Measurements from ENCODE around the gene HMCN1.
A peak's percentile ranks its signal among the peaks of the same experiment; 100 is the strongest.

HMCN1 gene

GRCh38 chr1:186044079-186044685 is 310.0 kb downstream of the HMCN1 start:
- no peak for DNase-seq

GRCh38 chr1:186046437-186047211 is 312.4 kb downstream of the HMCN1 start:
- peak; percentile 74 for DNase-seq

DNA sequence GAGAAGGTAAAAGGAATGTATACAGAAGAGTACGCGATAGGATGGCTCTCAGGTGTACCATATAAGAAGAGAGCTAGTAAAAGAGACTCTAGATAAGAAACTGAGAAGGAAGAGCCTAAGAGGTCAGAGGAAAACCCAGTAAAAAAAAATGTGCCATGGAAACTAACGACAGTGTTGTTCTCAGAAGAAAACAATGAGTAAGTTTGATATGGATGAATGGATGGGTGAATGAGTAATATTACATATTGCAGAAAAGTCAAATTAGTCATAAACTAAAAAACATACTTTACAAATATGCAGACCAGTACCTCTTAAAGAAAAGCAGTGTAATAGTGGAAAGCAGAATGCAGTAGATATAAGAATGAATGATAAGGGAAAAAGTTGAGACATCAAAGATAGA is 316.2 kb downstream of the HMCN1 start:
- DNase-seq: no peak

- no peak for DNase-seq
Measured at GRCh38 chr1:186054003-186054402, 319.8 kb downstream of the HMCN1 start.

DNA sequence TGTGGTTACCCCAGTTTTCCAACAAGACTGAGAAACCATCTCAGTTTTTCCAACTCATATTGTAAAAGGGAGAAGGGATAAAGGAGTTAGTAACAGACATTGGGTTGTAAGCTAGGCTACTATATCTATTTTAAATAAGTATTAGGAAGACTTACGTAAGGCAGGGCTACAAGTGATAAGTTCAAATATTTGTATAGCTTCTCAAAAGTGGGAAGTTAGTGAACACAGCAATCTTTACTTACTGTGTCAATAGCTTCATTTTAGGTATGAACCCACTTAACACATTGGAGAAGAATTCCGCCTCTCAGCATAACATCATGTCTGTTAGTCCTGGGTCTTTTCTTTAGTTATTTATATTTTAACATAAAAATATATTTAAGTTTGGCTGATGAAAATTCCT is 320.7 kb downstream of the HMCN1 start:
- no peak for DNase-seq

DNA sequence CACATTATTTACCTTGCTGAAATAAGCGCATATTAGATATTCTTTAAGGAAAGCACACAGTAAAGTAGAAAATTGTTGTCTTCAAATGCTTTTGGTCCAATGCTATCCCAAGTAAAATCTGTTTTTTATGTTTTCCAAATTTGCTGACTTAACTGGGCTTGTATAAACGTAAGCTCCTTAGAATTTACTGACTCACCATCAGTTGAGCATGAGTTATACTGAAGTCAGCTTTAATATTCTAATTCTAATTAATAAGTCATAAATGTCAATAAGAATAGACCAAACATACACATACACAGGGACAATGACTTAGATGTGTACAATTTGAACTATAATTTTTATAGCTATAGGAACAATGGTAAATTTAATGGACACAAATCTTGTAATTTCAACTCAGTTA is 321.7 kb downstream of the HMCN1 start:
- no peak for DNase-seq

- no peak for DNase-seq
Measured at GRCh38 chr1:186057086-186057485, 322.9 kb downstream of the HMCN1 start.

DNA sequence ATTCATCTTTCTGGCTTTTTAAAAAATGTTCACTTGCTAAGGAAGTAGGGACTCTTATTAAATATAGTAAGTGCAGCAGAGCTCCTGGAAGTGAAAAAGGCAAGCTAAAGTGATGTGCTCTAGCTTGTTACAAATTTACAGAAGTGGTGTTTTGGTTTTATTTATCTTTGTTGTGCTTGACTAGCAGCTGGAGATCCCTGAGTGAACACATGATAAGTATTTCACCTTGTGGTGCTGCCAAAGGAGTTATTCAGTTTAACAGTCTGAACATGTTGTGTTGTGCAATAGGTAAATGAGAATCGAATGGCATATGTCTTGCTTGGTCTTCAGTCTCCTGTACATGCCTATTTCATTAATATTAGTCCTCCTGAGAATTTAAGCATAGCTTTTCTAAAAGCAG is 325.1 kb downstream of the HMCN1 start:
- no peak for DNase-seq

DNA sequence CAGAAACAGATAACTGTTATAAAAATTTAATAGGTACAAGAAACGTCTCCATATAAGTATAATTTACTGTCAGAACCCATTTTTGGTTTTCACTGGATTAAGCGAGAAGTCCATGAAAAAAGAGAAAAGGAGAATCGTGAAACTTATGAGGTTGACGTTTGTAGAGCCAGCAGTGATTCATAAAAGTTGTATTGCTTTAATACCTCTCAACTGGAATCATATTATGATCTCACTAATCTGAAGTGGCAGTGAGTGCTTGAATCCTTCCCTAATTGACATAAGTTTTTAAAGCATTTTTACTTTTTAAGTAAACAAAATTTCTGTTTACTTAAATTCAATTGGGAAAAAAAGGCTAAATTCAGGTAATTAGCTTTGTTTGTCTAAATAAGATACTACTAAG is 325.6 kb downstream of the HMCN1 start:
- DNase-seq: no peak

DNA sequence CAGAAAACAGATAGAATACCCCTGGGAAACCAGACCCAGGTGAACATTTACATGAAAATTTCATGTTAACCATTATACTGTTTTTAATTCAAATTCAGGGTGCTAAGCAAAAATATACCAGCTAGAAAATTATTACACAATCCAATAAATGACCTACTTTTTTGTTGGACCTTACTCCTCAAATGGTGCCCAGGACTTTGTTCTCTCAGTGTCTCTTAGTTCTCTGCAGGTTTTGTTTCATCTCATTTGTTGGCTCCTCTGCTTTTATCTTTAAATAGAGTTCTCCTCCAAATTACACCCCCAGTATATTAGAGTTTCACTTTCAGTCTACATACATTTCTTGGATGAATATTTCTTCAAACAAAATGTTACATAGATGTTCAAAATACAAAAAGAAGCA is 326.0 kb downstream of the HMCN1 start:
- DNase-seq: no peak

GRCh38 chr1:186063091-186063657 is 329.0 kb downstream of the HMCN1 start:
- DNase-seq: no peak

GRCh38 chr1:186066411-186066810 is 332.2 kb downstream of the HMCN1 start:
- no peak for DNase-seq

DNA sequence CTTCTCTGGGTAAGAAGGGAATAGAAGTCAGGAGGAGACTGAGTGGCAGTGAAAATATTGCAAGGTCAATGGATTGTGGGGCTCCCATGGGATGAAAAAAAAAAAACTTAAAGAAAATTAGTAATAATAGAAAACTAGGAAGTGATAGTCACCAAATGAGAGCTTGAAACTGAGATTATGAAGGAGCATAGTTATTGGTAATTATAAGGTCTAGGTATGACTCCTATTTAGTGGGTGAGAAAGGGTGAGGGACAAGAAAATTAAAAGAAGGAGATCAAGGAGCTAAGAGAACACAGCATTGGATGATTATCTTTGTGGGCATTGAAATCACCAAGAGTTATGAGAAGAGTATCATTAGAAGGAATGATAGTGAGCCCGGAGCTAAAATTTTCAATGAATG is 339.5 kb downstream of the HMCN1 start:
- DNase-seq: no peak

DNA sequence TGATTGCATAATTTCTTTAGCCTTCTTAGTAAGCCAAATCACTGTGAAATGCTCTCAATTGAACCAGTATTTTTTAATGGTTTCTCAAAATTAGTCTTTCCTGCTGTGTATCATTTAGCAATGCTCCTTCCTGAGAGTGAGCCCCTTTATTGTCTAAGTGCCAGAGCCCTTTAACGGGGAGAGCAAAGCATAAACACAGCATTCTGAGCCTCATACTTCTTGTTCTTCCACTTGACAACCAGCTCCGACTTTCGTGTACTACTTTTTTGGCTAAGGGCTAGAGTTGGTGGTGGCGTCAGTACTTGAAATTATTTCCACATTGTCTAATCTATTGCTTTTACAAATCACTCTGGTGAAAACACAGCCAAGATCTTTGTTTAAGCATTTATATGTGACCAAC is 341.8 kb downstream of the HMCN1 start:
- DNase-seq: no peak

GRCh38 chr1:186078245-186078644 is 344.1 kb downstream of the HMCN1 start:
- no peak for DNase-seq

GRCh38 chr1:186079084-186079684 is 345.0 kb downstream of the HMCN1 start:
- no peak for DNase-seq

DNA sequence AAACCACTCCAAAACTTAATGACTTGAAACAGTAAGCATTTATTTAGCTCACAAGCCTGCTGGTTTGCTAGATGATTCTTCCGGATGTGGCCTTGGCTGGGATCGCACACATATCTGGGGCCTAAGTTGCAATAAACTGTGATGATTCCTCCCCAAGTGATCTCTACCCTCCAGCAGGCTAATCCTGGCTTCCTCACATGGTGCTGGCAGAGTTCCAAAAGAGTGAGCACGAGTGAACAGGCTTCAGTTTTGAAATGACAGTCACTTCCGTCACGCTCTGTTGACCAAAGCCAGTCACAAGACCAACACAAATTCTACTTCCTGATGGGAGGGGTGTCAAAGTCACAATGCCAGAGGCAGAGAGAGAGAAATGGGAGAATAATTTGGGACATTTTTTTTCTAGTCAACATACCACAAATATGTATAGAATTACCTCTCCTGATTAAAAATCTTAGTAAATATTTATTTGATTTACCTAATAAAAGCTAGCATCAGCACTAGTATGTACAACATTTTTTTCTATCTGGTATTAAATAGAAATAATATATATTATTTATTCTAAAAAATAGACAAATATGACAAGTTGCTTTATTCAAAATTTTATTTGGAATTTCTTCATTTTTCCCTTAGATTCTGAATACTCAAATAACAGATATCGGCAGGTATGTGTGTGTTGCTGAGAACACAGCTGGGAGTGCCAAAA is 348.2 kb downstream of the HMCN1 start:
- DNase-seq: peak; percentile 86

DNA sequence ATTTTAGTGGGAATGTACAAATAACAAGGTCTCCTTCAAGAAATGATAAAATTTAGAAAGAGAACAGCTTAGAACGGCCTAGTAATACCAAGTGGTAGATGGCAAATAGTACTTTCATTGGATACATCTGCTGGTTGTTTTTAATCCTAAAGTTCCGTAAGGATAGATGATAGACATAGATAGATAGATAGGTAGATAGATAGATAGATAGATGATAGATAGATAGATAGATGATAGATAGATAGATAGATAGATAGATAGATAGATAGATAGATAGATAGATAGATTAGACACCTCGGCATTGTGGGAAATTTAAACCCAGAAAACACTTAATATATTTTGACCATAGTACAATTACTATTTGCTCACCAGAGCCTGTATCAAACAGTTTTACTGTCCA is 352.4 kb downstream of the HMCN1 start:
- DNase-seq: no peak

DNA sequence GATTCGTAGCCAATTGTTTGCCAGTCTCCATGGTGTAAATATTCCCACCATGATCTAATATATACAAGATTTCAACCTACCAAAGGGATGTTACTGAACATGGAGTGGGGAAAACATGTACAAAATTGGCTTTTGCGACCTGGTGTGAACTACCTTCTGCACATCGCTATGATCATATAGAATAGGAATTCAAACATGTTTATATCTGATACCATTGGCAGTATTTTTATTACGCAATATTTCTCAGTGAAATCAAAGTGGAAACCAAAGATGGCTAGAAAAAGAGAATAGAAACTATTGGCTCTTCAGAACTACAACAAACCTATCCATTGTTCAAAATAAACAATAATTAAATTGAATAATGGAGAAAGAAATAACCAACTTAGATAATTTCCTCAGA is 355.7 kb downstream of the HMCN1 start:
- DNase-seq: no peak

- no peak for DNase-seq
Measured at GRCh38 chr1:186091222-186091720, 357.1 kb downstream of the HMCN1 start.

GRCh38 chr1:186093437-186093836 is 359.2 kb downstream of the HMCN1 start:
- no peak for DNase-seq

DNA sequence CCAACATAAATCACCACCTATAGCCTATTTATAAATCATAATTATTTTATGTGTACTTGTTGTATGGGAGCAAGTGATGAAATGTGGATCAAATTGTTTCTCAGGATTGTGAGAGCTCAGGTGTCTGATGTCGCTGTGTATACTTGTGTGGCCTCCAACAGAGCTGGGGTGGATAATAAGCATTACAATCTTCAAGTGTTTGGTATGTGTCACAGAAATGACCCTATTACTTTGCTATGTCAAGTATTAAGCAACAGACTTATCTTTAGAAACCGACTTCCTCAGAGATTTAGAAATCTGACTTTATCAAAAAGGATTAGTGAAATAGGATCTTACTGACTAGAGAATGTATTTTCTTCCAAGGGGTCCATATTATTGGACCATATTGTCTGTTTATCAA is 360.0 kb downstream of the HMCN1 start:
- DNase-seq: no peak

Data from hematopoietic multipotent progenitor cell treated with erythropoietin and hydrocortisone succinate and interleukin-3 and kit ligand, for 8 days (in vitro differentiated cells).